Measurements from ENCODE around the gene NADK.
"Not testable (repeated sequence)": the region's sequence is repeated elsewhere in the genome, so short reads cannot be mapped to it uniquely, and the experiment has no call there.

The NADK gene

DNA sequence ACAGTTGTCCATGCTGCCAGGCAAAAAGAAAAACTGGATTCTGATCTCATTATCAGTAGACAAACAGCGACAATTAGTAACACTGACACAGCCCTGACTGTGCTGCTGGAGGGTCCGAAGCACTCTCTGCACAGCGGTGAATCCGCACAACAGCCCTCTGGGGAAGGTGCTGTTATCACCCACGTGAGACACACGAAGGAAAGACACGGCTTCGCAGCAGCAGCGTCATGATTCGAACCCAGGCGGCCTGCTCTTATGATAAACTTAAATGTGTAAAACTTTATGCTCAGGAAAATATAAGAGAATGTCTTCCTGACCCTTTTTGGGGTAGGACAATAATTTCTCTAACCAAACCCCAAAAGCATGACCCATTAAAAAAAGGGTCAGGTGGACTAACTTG lies 35.7 kb downstream of the NADK start:
- DNase-seq: not testable (repeated sequence)

- not testable (repeated sequence) for DNase-seq
Measured at GRCh38 chr1:1741013-1741412, 37.3 kb downstream of the NADK start.

GRCh38 chr1:1738799-1739337 lies 39.4 kb downstream of the NADK start:
- not testable (repeated sequence) for DNase-seq

DNA sequence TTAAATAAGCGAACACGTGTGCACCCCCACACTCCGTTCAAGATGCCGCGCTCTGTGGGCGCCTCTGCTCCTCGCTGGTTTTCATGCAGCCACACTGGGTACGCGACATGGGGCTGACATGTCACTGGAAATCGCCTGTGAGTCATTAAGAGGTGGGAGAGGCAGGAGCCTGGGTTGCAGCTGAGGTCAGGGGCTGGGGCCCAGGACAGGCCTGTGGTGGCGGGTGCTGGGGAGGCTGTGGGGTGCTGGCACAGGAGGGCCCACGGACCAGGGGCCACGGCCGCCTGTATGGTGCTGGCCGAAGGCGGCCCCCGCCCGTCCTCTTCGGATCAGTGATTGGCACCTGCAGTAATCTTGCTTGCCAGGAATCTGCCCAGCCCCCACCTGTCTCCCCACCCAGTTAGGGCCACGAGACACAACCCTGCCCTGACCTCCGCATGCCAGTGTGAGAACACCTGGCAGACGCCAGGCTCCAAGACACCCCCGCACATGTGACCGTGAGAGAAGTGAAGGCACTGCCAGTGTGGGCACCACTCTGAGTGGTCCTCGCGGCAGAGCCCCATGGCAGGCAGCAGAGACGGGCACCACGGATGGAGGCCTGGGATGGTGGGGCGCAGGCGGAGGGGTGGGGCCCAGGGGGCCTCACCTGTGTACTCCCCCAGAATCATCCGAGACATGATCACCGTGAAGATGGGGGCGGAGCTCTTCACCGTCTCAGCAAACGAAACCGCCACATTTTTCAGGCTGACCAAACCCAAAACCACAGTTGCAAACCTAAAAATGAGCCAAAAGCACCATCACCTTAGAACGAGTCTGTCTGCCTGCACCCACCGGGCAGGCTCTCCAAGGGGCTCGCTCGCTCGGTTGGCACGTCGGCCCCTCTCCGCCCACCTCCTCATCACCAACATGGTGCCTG lies 40.3 kb downstream of the NADK start:
- not testable (repeated sequence) for DNase-seq

GRCh38 chr1:1732381-1732780 lies 45.9 kb downstream of the NADK start:
- no peak for DNase-seq

GRCh38 chr1:1730870-1731269 lies 47.4 kb downstream of the NADK start:
- no peak for DNase-seq

- DNase-seq: not testable (repeated sequence)
Measured at GRCh38 chr1:1730230-1730629, 48.0 kb downstream of the NADK start.

DNA sequence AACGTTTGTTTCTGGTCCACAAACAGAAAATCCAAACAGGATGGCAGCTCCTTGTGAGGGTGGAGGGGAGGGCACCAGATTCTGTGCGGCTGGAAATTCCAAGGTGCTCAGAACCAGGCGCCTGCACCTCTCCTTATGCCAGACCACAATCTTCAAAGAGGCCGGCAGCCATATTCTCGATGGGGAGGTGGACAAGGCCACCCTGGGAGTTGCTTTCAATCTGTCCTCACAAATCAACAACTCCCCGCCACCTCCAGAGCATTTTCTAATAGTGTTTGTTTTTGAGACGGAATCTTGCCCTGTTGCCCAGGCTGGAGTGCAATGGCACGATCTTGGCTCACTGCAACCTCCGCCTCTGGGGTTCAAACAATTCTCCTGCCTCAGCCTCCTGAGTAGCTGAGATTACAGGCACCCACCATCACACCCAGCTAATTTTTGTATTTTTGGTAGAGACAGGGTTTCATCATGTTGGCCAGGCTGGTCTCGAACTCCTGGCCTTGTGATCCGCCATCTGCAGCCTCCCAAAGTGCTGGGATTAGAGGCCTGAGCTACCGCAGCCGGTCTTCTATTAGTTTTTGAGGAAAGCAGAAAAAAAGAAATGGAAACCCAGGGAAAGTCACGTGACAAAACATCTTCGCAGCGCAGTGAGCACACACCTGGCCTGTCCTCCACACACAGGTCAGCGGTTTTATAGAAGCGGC lies 49.0 kb downstream of the NADK start:
- DNase-seq: not testable (repeated sequence)

DNA sequence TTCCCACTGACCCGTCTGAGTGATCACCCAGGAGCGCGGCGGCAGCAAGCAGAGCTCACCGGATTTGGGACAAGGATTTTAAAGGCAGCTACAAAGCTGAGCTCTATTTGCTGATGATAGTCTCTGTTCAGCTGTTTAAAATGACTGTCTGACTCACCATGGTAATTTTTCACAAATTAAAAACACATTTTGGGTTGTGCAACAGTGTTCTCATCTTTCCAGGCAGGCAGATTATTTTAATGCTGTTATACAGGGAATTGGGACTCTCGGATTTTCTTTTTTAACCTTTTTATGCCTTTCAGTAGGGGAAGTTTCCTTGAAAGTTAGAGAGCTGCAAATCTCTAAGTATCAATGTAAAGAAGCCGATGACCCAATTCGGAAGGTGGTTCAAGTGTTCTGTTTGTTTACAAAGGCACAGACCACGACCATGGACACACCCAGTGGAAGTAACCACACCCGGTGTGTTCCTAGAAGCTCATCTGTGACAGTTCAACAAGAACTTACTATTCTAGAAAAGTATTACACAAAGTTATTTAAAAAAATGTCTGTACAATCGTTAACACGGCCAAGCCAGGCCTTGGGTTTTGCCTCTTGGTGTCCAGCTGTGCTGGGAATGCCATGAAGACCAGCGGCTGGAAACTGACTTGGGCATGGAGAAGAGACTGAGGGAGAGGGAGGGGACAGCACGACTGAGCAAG lies 49.8 kb downstream of the NADK start:
- peak; percentile 24 for DNase-seq

- DNase-seq: not testable (repeated sequence)
Measured at GRCh38 chr1:1727131-1727651, 51.1 kb downstream of the NADK start.

- not testable (repeated sequence) for DNase-seq
Measured at GRCh38 chr1:1726088-1726487, 52.2 kb downstream of the NADK start.

DNA sequence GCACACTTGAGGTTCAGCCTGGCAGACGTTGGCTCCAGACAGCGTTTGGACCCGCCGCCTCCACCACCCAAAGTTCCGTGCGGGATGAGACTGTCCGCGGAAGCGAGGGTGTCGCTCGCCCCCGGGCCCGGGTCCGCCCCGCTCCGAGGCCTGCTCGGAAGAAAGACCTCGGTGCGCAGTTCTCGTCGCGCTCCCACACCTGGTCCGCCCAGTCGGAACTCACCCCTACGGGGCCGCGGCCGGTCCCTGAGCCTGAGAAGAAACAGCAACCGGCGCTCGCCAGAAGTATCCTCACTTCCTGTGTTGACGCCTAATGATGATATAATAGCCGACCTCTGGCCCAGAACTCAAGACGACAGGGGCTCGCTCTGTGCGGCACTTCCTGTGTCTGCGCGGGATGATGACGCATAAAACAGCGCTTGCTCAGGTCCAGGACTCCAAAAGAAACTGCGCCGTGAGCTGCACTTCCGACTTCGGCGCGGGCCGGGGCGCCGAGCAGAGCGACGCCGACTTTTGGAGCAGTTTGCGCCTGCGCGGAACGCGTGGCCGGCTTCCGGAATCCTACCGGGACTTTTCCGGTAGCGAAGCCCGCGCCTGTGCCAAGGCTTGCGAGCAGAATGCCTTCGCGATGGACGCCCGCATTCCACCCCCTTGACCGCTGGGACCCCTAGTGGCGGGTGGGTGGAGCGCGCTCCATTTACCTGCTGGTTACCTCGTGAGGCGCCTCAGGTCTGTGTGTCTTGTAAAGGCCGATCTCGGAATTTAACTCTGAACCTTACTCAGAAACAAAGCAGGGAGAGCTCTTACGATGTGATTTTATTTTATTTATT lies 54.0 kb downstream of the NADK start, which contains the start of gene CDK11A:
CDK11A (minus strand) TSS at position 323 of the 830 bp plus-strand sequence. CDS start 1,539 bp downstream, outside the sequence.
- peak; percentile 93 for DNase-seq

DNA sequence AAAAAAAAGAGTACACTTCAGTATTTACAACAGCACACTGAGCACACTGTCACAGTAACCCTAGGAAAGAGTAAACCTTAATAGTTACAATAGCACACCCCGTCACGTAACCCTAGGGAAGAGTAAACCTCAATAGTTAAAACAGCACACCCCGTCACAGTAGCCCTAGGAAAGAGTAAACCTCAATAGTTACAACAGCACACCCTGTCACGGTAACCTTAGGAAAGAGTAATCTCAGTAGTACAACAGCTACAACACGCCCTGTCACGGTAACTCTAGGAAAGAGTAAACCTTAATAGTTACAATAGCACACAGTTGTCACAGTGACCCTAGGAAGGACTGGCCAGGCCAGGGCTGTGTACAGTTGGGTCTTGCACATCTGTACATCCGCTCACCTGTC lies 57.1 kb downstream of the NADK start:
- no peak for DNase-seq

- not testable (repeated sequence) for DNase-seq
Measured at GRCh38 chr1:1715109-1715883, 63.0 kb downstream of the NADK start.

GRCh38 chr1:1707897-1708296 lies 70.4 kb downstream of the NADK start:
- not testable (repeated sequence) for DNase-seq

DNA sequence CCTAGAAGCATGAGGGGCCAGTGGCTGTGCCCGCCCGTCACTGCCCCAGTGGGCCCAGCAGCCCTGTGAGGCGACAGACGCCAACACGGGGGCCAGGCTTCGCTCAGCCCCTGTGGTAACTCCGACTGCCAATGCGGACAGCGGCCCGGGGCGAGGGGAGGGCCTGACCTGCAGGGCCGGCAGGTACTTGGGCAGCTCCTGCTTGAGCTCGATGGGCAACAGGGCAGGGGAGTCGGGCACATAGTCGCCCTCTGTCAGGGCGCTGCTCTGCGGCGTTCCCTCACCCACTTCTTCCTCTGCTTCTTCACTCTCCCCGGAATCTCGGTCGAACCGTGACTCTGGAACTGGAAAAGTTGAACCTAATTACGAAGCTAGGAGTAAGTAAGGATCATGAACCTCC lies 71.0 kb downstream of the NADK start:
- DNase-seq: not testable (repeated sequence)

DNA sequence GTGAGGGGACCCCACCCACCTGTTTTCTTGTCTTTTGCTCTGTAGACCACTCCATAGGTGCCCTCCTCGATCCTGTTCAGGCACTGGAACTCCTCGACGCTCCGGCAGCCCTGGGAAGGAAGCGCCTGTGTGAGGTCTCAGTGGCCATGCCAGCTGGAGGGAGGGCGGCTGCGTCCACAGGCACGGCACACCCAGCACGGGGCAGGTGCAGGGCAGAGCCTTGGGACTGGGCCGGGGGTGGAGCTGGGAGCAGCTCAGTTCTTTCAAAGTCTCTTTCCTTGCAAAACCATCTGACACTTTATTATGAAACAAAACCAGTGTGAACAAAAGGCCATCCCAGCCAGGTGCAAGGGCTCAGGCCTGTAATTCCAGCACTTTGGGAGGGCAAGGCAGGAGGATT lies 72.6 kb downstream of the NADK start:
- DNase-seq: not testable (repeated sequence)

DNA sequence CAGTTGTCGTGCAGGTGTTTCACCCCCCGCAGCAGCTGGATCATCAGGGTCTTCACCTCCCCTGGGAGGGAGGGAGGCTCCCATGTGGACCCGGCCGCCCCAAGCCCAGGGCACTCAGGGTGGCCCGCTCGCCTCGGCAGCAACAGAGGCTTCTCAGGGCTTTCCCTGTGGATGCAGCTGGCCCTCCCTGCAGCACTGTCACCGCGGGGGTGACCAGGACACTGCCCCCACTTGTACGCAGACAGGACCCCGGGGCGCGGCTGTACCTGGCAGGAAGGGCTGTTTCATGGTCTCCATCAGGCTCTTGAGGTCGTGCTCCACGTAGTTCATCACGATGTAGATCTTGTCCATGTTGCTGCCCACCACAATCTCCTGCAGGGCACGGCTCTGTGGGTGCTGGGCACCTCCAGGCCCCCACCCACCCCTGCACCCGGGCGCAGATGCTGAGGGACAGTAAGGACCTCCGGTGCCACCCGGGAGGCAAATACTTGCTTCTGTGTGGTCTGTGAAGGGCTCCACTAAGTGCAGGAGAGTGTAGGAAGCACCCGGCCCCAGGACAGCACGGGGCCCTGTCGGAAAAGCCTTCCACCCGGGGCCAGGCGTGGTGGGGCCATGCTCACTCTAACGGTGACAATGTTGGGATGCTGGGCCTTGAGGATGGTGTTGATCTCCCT lies 73.8 kb downstream of the NADK start:
- not testable (repeated sequence) for DNase-seq

DNA sequence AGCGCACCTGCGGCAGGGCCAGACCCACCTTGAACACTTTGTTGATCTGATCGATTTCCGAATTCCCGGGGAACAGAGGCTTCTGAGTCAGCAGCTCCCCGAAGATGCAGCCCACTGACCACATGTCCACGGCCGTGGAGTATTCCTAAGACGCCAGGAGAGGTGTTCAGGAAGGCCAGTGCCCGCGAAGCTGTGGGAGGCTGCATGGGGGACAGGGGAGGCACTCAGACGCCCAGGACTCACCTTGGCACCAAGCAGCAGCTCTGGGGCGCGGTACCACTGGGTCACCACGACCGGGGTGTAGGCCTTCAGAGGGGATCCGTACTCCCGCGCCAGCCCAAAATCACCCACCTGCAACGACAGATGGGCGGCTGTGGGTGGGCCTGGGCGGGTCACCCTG lies 74.5 kb downstream of the NADK start:
- no peak for DNase-seq

DNA sequence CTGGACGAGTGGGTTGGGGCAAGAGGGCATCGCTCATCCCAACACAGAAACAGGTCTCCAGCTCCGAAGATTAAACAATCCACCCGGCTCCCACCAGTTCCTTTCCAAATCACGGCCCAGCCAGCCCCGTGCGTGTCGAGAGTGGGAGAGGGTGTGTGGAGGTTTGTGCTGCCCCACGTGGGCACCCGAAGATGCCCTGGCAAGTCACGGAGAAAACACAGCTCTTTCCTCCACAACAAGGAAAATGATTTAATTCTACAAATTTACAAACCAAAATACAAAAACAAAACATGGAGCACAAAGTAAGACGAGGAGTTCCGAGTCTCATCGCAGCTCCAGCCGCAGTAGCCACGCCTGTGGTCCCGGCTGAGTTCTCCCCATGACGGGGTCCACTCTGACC lies 75.8 kb downstream of the NADK start:
- DNase-seq: not testable (repeated sequence)

Data from activated naive CD4-positive, alpha-beta T cell treated with Interleukin-2 at 50 U/mL for 16 hours (primary cell).